ENCODE data around the gene NEK4. TPM values are rescaled to one million over a fixed set of nuclear protein-coding genes. Genes with fewer than 3 reads are reported as not detected.

The NEK4 gene
- total and polyA plus RNA-seq, 7 experiments from 2014 or later: 9.0 to 28.4 (median 15.4) TPM

DNA sequence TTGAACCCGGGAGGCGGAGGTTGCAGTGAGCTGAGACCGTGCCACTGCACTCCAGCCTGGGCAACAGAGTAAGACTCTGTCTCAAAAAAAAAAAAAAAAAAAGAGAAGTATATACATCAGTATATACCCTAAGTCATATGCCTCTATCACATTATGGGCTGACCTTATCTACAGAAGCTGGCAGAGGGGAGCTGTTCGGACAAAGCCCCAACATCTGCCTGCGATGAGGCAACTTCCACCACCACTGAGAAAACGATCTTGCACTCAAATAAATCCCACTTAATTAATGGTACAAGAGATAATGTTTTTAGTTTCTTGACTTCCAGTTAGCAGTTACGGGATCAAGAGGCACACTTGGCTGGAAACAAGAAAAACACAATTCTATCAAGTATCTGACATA is 67.4 kb downstream of the NEK4 start:
- H3K27ac Mint-ChIP-seq: peak overlapping the region in 4 of 9 donors; percentile 38 to 59 (median 53)
- peaks cover 21 to 52% (median 33%) of the 10 kb centered on the region in 7 donors for H3K4me1 Mint-ChIP-seq
- Histone ChIP-seq H3K36me3 (ENCODE audit: control insufficient read depth in 2 of 3, insufficient read depth in 3 of 3, low read length in 3 of 3) (peaks cover 0 to 11% (median 3%) of the 10 kb centered on the region in 3 experiments), H3K9me3 (ENCODE audit: control insufficient read depth in 2 of 3, low read length in 3 of 3) (no peaks in the 10 kb centered on the region), H3K4me3 (ENCODE audit: low read length) (no peak overlapping the region), H3K27ac (ENCODE audit: low read depth, low read length) (no peak overlapping the region), H3K4me1 (ENCODE audit: control insufficient read depth in 2 of 2, insufficient read depth in 2 of 2, low read length in 2 of 2) (peaks cover 25 to 33% of the 10 kb centered on the region in 2 donors), H3K27me3 (ENCODE audit: control insufficient read depth in 2 of 2, insufficient read depth in 2 of 2, low read length in 2 of 2) (no peaks in the 10 kb centered on the region)
- DNase-seq: no peak
- intact Hi-C loops (cut with micrococcal nuclease): loop anchor here in 1 of 2 donors (10.0 kb wide), 1 partner anchor 649 kb away; the partner anchor contains the start of gene DUSP7
- peak overlapping the region in 9 of 10 donors; percentile 1 to 95 (median 25) for H3K4me3 Mint-ChIP-seq
- ChIA-PET CTCF (no interaction called here), POLR2A (interaction anchor here (2.0 to 2.8 kb wide), 2 partner anchors 16 to 18 kb away, joined by 7 to 16 read pairs; no protein-coding TSS in a partner anchor)
- no peaks in the 10 kb centered on the region for H3K27me3 Mint-ChIP-seq
- no peaks in the 10 kb centered on the region for H3K9me3 Mint-ChIP-seq
- H3K36me3 Mint-ChIP-seq: peaks cover 0 to 6% (median 0%) of the 10 kb centered on the region in 5 donors
- no peak for ATAC-seq

GRCh38 chr3:52697632-52697965 is 73.1 kb downstream of the NEK4 start:
- Histone ChIP-seq H3K27ac (ENCODE audit: low read depth, low read length) (peak overlapping the region; percentile 50), H3K27me3 (ENCODE audit: control insufficient read depth in 2 of 2, insufficient read depth in 2 of 2, low read length in 2 of 2) (no peaks in the 10 kb centered on the region), H3K36me3 (ENCODE audit: control insufficient read depth in 2 of 3, insufficient read depth in 3 of 3, low read length in 3 of 3) (peaks cover 21 to 54% (median 30%) of the 10 kb centered on the region in 3 experiments), H3K4me3 (ENCODE audit: low read length) (no peak overlapping the region), H3K4me1 (ENCODE audit: control insufficient read depth in 2 of 2, insufficient read depth in 2 of 2, low read length in 2 of 2) (no peaks in the 10 kb centered on the region), H3K9me3 (ENCODE audit: control insufficient read depth in 2 of 3, low read length in 3 of 3) (no peaks in the 10 kb centered on the region)
- Mint-ChIP-seq H3K9me3 (no peaks in the 10 kb centered on the region), H3K4me1 (peaks cover 0 to 21% (median 9%) of the 10 kb centered on the region in 7 donors), H3K27me3 (no peaks in the 10 kb centered on the region), H3K27ac (peak overlapping the region in 7 of 9 donors; percentile 25 to 78 (median 57)), H3K36me3 (peaks cover 0 to 39% (median 27%) of the 10 kb centered on the region in 5 donors), H3K4me3 (no peak overlapping the region)
- POLR2A ChIA-PET: interaction anchor here (0.5 kb wide), 1 partner anchor 10 kb away, joined by 3 read pairs; no protein-coding TSS in a partner anchor
- CTCF ChIA-PET: interaction anchor here (0.6 kb wide), 1 partner anchor 31 kb away, joined by 5 read pairs; no protein-coding TSS in a partner anchor
- no peak for DNase-seq
- no peak for ATAC-seq
- intact Hi-C loops (cut with micrococcal nuclease): no loop called here

DNA sequence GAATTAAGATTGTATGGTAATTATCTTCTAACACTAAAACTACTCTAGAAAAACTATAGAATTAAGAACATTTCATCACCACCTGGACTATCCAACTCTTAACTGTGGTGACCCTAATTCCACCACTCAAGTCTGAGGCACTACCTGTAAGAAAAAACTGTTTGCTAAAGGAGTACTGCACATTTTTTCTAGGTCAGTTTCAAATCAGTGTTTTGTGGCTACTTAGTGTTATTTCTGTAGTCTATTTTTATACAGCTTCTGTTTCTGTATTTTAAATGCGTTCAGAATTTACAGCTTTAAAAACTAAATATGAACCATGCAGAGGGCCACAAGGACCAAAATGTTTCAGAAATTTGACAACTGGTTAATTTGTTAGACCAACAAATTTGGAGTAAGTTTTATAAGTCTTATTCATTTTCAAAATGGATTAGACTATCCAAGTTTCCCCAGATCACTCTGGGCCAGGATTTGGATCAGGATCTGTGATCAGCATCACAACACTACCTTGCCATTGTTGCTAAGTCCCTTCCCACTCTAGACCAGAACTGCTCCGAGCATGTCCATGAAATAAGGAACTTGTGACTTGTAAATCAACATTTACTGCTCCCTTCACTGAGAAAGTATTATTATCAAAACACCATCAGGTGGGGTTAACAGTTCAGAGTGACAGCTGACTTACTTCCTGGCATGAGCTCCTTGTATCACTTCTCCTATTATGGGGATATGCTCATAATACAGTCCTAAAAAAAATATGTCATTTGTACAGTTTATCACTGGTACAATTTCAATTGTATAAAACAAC is 73.7 kb downstream of the NEK4 start:
- no peaks in the 10 kb centered on the region for H3K27me3 Mint-ChIP-seq
- Histone ChIP-seq H3K36me3 (ENCODE audit: control insufficient read depth in 2 of 3, insufficient read depth in 3 of 3, low read length in 3 of 3) (peaks cover 23 to 60% (median 32%) of the 10 kb centered on the region in 3 experiments), H3K9me3 (ENCODE audit: control insufficient read depth in 2 of 3, low read length in 3 of 3) (no peaks in the 10 kb centered on the region), H3K27me3 (ENCODE audit: control insufficient read depth in 2 of 2, insufficient read depth in 2 of 2, low read length in 2 of 2) (no peaks in the 10 kb centered on the region), H3K4me1 (ENCODE audit: control insufficient read depth in 2 of 2, insufficient read depth in 2 of 2, low read length in 2 of 2) (no peaks in the 10 kb centered on the region), H3K27ac (ENCODE audit: low read depth, low read length) (peak overlapping the region; percentile 37), H3K4me3 (ENCODE audit: low read length) (no peak overlapping the region)
- ChIA-PET CTCF (interaction anchor here (0.6 kb wide), 1 partner anchor 30 kb away, joined by 5 read pairs; no protein-coding TSS in a partner anchor), POLR2A (interaction anchor here (0.5 to 0.7 kb wide), 2 partner anchors 9 to 60 kb away, joined by 3 read pairs; no protein-coding TSS in a partner anchor)
- peak overlapping the region in 7 of 9 donors; percentile 25 to 80 (median 62) for H3K27ac Mint-ChIP-seq
- ATAC-seq: peak; percentile 66
- H3K9me3 Mint-ChIP-seq: no peaks in the 10 kb centered on the region
- no peak for DNase-seq
- H3K4me3 Mint-ChIP-seq: no peak overlapping the region
- H3K4me1 Mint-ChIP-seq: peaks cover 0 to 18% (median 9%) of the 10 kb centered on the region in 7 donors
- intact Hi-C loops (cut with micrococcal nuclease): no loop called here
- H3K36me3 Mint-ChIP-seq: peaks cover 0 to 39% (median 28%) of the 10 kb centered on the region in 5 donors

DNA sequence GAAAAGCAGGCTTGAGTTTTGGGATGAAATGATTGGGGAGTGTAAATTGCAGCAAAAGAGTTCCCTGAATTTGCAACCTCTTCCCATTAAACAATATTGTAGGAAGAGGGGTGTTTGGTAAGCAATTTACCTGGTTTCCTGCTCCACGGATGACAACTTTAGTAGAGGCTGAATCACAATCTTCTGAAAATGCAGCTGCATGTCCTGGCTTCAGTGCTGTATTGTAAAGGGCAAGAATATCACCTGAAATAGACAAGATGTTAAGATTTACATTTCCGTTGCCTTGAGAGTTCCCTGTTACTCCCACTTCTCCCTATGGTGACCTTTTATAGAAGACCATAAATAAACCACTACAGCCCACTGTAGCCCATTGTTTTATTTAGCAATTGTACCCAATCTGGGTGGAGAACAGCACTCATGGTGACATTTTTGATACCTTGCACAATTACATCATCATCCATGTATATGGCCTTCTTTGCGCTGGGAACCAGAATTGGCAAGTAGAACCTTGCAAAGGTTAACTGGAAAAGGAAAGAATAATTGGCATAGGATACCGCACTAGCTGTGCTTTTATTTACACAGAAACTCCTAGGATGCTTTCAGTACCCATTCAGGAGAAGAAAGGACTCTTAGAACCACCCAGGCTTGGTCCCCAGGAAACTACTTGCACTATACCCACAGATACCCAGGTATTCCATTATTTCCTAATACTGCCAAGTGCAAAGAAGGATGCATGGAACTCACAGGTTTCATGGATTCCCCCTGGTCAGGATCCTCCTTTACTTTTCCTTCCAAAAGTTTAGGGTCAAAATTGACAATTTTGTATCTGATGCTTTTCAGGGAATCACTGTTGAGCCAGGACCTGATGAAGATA is 74.7 kb downstream of the NEK4 start:
- Histone ChIP-seq H3K4me1 (ENCODE audit: control insufficient read depth in 2 of 2, insufficient read depth in 2 of 2, low read length in 2 of 2) (no peaks in the 10 kb centered on the region), H3K9me3 (ENCODE audit: control insufficient read depth in 2 of 3, low read length in 3 of 3) (no peaks in the 10 kb centered on the region), H3K27ac (ENCODE audit: low read depth, low read length) (no peak overlapping the region), H3K4me3 (ENCODE audit: low read length) (no peak overlapping the region), H3K36me3 (ENCODE audit: control insufficient read depth in 2 of 3, insufficient read depth in 3 of 3, low read length in 3 of 3) (peaks cover 25 to 70% (median 32%) of the 10 kb centered on the region in 3 experiments), H3K27me3 (ENCODE audit: control insufficient read depth in 2 of 2, insufficient read depth in 2 of 2, low read length in 2 of 2) (no peaks in the 10 kb centered on the region)
- no peak for ATAC-seq
- Mint-ChIP-seq H3K36me3 (peaks cover 0 to 42% (median 28%) of the 10 kb centered on the region in 5 donors), H3K9me3 (no peaks in the 10 kb centered on the region), H3K4me1 (peaks cover 0 to 15% (median 6%) of the 10 kb centered on the region in 7 donors), H3K27ac (peak overlapping the region in 1 of 9 donors; percentile 32), H3K27me3 (no peaks in the 10 kb centered on the region), H3K4me3 (no peak overlapping the region)
- intact Hi-C loops (cut with micrococcal nuclease): no loop called here
- ChIA-PET CTCF (no interaction called here), POLR2A (interaction anchor here (0.7 to 1.5 kb wide), 2 partner anchors 9 to 61 kb away, joined by 3 to 4 read pairs; no protein-coding TSS in a partner anchor)
- no peak for DNase-seq

GRCh38 chr3:52694528-52695189 is 76.1 kb downstream of the NEK4 start:
- peaks cover 38 to 83% (median 41%) of the 10 kb centered on the region in 3 experiments for H3K36me3 ChIP-seq (ENCODE audit: control insufficient read depth in 2 of 3, insufficient read depth in 3 of 3, low read length in 3 of 3)
- ChIA-PET CTCF (no interaction called here), POLR2A (interaction anchor here (1.0 to 1.6 kb wide), 3 partner anchors 8 to 11 kb away, joined by 3 to 6 read pairs (median 4); no protein-coding TSS in a partner anchor)
- Mint-ChIP-seq H3K4me3 (no peak overlapping the region), H3K36me3 (peaks cover 0 to 53% (median 34%) of the 10 kb centered on the region in 5 donors), H3K27me3 (no peaks in the 10 kb centered on the region), H3K4me1 (peaks cover 2 to 22% (median 5%) of the 10 kb centered on the region in 7 donors), H3K9me3 (no peaks in the 10 kb centered on the region), H3K27ac (peak overlapping the region in 2 of 9 donors; percentile 33 to 42)
- no peak overlapping the region for H3K27ac ChIP-seq (ENCODE audit: low read depth, low read length)
- DNase-seq (no peak), ATAC-seq (no peak)
- H3K4me1 ChIP-seq (ENCODE audit: control insufficient read depth in 2 of 2, insufficient read depth in 2 of 2, low read length in 2 of 2): no peaks in the 10 kb centered on the region
- H3K27me3 ChIP-seq (ENCODE audit: control insufficient read depth in 2 of 2, insufficient read depth in 2 of 2, low read length in 2 of 2): no peaks in the 10 kb centered on the region
- intact Hi-C loops (cut with micrococcal nuclease): no loop called here
- H3K9me3 ChIP-seq (ENCODE audit: control insufficient read depth in 2 of 3, low read length in 3 of 3): no peaks in the 10 kb centered on the region
- no peak overlapping the region for H3K4me3 ChIP-seq (ENCODE audit: low read length)

DNA sequence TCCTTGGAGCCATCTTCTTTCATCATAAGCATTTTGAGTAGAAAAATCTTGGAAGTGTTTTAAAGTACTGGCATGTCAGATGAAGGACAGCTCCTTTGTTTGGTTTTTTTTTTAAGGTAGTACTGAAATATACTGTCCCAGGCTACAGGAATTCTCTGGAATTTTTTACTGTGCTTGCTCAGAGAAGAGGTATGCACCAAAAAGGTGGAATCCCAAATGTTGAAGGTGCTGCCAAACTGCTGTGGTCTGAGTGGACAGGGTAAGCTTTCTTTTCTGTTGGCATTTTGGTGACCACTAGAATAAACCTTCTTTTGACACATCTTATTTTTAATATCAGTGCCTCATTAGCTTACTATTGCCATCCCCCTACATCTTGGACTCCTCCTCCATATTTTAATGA is 77.7 kb downstream of the NEK4 start:
- CTCF ChIA-PET: no interaction called here
- no peak overlapping the region for H3K4me3 Mint-ChIP-seq
- Histone ChIP-seq H3K4me1 (ENCODE audit: control insufficient read depth in 2 of 2, insufficient read depth in 2 of 2, low read length in 2 of 2) (no peaks in the 10 kb centered on the region), H3K9me3 (ENCODE audit: control insufficient read depth in 2 of 3, low read length in 3 of 3) (no peaks in the 10 kb centered on the region), H3K27me3 (ENCODE audit: control insufficient read depth in 2 of 2, insufficient read depth in 2 of 2, low read length in 2 of 2) (no peaks in the 10 kb centered on the region), H3K27ac (ENCODE audit: low read depth, low read length) (peak overlapping the region; percentile 15), H3K4me3 (ENCODE audit: low read length) (no peak overlapping the region), H3K36me3 (ENCODE audit: control insufficient read depth in 2 of 3, insufficient read depth in 3 of 3, low read length in 3 of 3) (peaks cover 53 to 98% (median 54%) of the 10 kb centered on the region in 3 experiments)
- H3K27ac Mint-ChIP-seq: peak overlapping the region in 5 of 9 donors; percentile 25 to 57 (median 51)
- peaks cover 3 to 66% (median 46%) of the 10 kb centered on the region in 5 donors for H3K36me3 Mint-ChIP-seq
- H3K4me1 Mint-ChIP-seq: peaks cover 2 to 34% (median 12%) of the 10 kb centered on the region in 7 donors
- POLR2A ChIA-PET: interaction anchor here (1.6 kb wide), 1 partner anchor 11 kb away, joined by 3 read pairs; no protein-coding TSS in a partner anchor
- ATAC-seq (no peak), DNase-seq (no peak)
- intact Hi-C loops (cut with micrococcal nuclease): no loop called here
- no peaks in the 10 kb centered on the region for H3K9me3 Mint-ChIP-seq
- H3K27me3 Mint-ChIP-seq: no peaks in the 10 kb centered on the region

Data from naive thymus-derived CD4-positive, alpha-beta T cell (primary cell).